ENCODE results near the gene NEK6.

Gene NEK6

DNA sequence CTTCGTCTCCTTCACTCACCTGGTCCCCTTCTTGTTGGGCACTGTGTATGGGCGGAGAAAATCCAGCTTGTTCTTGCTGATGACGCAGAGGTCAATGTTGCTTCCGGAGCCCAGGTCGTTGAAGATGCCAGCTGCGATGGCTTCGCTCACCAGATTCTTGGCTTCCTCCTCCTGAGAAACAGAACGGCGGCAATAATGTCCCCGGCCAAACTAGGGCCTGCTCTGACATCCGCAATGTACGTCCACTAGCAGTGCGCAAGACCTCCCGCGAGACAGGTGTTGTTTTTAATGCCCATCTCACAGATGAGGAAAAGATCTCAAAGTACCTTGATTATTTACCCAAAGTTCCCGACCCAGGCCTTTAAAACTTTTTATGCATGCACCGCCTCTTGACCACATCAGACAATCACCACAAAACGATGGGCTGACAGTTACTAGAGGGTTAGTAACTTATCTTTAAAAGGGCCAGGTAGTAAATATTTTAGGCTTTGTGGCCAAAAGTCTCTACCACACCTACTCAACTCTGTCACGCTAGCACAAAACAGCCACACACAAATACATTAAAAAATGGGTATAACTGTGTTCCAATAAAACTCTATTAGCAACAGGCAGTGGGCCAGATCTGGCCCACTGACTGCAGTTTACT is 99.1 kb downstream of the NEK6 start:
- Histone ChIP-seq H3K27me3 (ENCODE audit: control insufficient read depth, low read length) (no peaks in the 10 kb centered on the region), H4K20me1 (ENCODE audit: control insufficient read depth, insufficient read depth, low read depth, low read length) (no peaks in the 10 kb centered on the region; the same call in 1 of the 2 replicates), H3F3A (ENCODE audit: control insufficient read depth, insufficient read depth) (no peaks in the 10 kb centered on the region), H3K4me3 (ENCODE audit: low read length) (no peak overlapping the region), H3K9me2 (replicated peaks; ENCODE audit: control insufficient read depth, low read length) (no peaks in the 10 kb centered on the region), H3K9me3 (ENCODE audit: control insufficient read depth, insufficient read depth, low read length) (no peaks in the 10 kb centered on the region), H3K27ac (ENCODE audit: low read depth, low read length) (no peak overlapping the region), H3K36me3 (ENCODE audit: control insufficient read depth, low read length) (peaks cover 32% of the 10 kb centered on the region), H3K4me1 (ENCODE audit: control insufficient read depth, low read length) (no peaks in the 10 kb centered on the region), H3K79me2 (ENCODE audit: control insufficient read depth, low read length) (peaks cover 44% of the 10 kb centered on the region), H3K4me2 (ENCODE audit: low read length) (no peak overlapping the region)
- TF ChIP-seq, protein P1, sequence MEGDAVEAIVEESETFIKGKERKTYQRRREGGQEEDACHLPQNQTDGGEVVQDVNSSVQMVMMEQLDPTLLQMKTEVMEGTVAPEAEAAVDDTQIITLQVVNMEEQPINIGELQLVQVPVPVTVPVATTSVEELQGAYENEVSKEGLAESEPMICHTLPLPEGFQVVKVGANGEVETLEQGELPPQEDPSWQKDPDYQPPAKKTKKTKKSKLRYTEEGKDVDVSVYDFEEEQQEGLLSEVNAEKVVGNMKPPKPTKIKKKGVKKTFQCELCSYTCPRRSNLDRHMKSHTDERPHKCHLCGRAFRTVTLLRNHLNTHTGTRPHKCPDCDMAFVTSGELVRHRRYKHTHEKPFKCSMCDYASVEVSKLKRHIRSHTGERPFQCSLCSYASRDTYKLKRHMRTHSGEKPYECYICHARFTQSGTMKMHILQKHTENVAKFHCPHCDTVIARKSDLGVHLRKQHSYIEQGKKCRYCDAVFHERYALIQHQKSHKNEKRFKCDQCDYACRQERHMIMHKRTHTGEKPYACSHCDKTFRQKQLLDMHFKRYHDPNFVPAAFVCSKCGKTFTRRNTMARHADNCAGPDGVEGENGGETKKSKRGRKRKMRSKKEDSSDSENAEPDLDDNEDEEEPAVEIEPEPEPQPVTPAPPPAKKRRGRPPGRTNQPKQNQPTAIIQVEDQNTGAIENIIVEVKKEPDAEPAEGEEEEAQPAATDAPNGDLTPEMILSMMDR (IDR thresholded peaks at IDR 0.05; ENCODE audit: low read depth, low read length, poor library complexity, severe bottlenecking), result no peak
- TF ChIP-seq EZH2phosphoT487 (IDR thresholded peaks at IDR 0.05; ENCODE audit: borderline replicate concordance, low read length), result no peak

DNA sequence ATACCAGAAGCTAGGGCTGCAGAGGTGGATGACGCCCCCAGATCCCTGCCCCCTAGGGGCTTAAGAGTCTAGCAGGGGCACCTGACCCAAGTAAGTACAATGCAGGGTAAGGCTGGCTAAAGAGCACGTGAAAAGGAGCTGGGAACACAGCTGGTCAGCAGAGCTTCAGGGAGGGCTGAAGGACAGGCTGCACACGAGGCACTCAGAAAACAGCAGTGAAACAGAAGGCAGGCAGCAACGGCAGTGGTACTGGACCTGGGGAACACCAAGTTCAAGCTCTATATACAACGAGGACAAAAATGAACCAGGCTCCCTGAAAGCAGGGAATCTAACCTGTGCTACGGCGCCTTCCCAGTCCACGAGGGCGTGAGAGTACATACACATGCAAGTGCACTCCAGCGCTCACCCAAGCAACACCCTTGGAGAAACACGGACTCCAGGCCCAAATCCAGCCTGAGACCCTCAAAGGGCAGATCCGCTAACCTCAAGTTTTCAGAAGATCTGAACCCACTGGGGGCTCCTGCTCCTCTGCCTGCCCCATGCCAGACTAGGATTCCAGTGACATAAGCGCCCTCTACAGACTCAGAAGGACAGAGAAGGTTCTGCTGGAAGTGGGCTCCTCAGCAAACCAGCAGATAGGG is 100.1 kb downstream of the NEK6 start:
- Histone ChIP-seq H3K36me3 (ENCODE audit: control insufficient read depth, low read length) (peaks cover 24% of the 10 kb centered on the region), H3K27ac (ENCODE audit: low read depth, low read length) (no peak overlapping the region), H3K4me2 (ENCODE audit: low read length) (no peak overlapping the region)

DNA sequence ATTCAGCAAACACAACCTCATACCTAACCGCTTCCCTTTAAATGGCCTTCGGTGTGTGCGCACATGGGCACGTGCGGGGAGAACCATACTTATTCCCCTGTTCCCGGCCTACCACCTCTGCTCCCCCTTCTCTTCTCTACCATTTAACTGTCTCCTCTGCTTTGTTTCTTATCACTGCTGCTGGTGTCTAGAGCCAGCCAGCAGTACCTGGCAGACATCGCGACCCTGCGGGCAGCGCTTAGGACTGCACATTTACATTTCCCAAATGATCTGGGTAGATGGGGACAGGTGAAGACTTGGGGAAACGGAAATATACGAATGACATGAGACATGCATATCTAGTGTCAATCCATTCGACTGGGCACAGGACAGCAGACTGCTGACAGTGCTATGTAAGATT is 100.9 kb downstream of the NEK6 start:
- no peaks in the 10 kb centered on the region for H3K9me3 ChIP-seq (ENCODE audit: control insufficient read depth, insufficient read depth, low read length)
- H3K36me3 ChIP-seq (ENCODE audit: control insufficient read depth, low read length), result peaks cover 16% of the 10 kb centered on the region
- peaks cover 51% of the 10 kb centered on the region for H3K79me2 ChIP-seq (ENCODE audit: control insufficient read depth, low read length)
- no peak for TF ChIP-seq EZH2phosphoT487 (IDR thresholded peaks at IDR 0.05; ENCODE audit: borderline replicate concordance, low read length)
- TF ChIP-seq, protein P1 (IDR thresholded peaks at IDR 0.05; ENCODE audit: low read depth, low read length, poor library complexity, severe bottlenecking), result no peak
- H3K4me3 ChIP-seq (ENCODE audit: low read length), result no peak overlapping the region
- H3K4me2 ChIP-seq (ENCODE audit: low read length), result no peak overlapping the region
- H3K9me2 ChIP-seq (replicated peaks; ENCODE audit: control insufficient read depth, low read length), result no peaks in the 10 kb centered on the region
- H3K27ac ChIP-seq (ENCODE audit: low read depth, low read length), result no peak overlapping the region
- H3F3A ChIP-seq (ENCODE audit: control insufficient read depth, insufficient read depth), result no peaks in the 10 kb centered on the region
- H3K4me1 ChIP-seq (ENCODE audit: control insufficient read depth, low read length), result no peaks in the 10 kb centered on the region
- H3K27me3 ChIP-seq (ENCODE audit: control insufficient read depth, low read length), result no peaks in the 10 kb centered on the region
- H4K20me1 ChIP-seq (ENCODE audit: control insufficient read depth, insufficient read depth, low read depth, low read length), result no peaks in the 10 kb centered on the region; the same call in 1 of the 2 replicates

More for the DNA sequence above, 100.1 kb downstream of the NEK6 start:
- no peaks in the 10 kb centered on the region for H3F3A ChIP-seq (ENCODE audit: control insufficient read depth, insufficient read depth)
- TF ChIP-seq, protein P1 (IDR thresholded peaks at IDR 0.05; ENCODE audit: low read depth, low read length, poor library complexity, severe bottlenecking), result peak; percentile 42
- no peak for TF ChIP-seq EZH2phosphoT487 (IDR thresholded peaks at IDR 0.05; ENCODE audit: borderline replicate concordance, low read length)
- peaks cover 45% of the 10 kb centered on the region for H3K79me2 ChIP-seq (ENCODE audit: control insufficient read depth, low read length)
- no peaks in the 10 kb centered on the region for H3K4me1 ChIP-seq (ENCODE audit: control insufficient read depth, low read length)
- no peaks in the 10 kb centered on the region for H3K9me3 ChIP-seq (ENCODE audit: control insufficient read depth, insufficient read depth, low read length)
- H4K20me1 ChIP-seq (ENCODE audit: control insufficient read depth, insufficient read depth, low read depth, low read length), result no peaks in the 10 kb centered on the region; the same call in 1 of the 2 replicates
- H3K27me3 ChIP-seq (ENCODE audit: control insufficient read depth, low read length), result no peaks in the 10 kb centered on the region
- H3K4me3 ChIP-seq (ENCODE audit: low read length), result no peak overlapping the region
- H3K9me2 ChIP-seq (replicated peaks; ENCODE audit: control insufficient read depth, low read length), result no peaks in the 10 kb centered on the region
